Fibroblast of pulmonary artery (primary cell): ENCODE data around the gene ZNF446.

Experiments used
- DNase-seq: peaks from one replicate; pipeline ENCODE4 v3.0.0-alpha.2; 2010; ENCODE audit warnings: low read depth
- H3K4me3 ChIP-seq: replicated peaks from 2 replicates; pipeline ENCODE4 v1.5.1; 2011; ENCODE audit warnings: low read depth, mild to moderate bottlenecking, control low read depth, low read length, moderate library complexity
- TF ChIP-seq, protein P1 (sequence below): IDR thresholded peaks from 2 replicates; pipeline ENCODE4 v1.5.1; 2011; ENCODE audit warnings: mild to moderate bottlenecking, control low read depth, low read length, inconsistent platforms; ENCODE audit errors: missing control alignments

ZNF446 gene

DNA sequence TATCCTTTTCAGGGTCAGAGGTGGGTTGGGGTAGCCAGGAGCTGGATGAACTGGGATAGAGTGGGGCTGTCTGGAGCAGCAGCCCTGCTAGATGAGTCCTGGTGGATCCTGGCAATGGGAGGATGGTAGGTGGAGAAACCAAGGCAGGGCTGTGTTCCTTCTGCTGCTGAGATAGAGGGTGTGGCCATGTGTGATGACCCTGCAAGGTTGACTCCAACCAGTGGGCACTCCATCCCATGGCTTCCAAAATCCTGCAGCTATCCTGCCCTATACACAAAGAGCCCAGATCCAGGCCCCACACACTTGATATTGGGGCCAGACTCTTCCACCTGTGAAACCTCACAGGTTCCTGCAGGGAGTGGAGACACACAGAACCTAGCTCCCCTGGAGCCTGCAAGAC lies 2.4 kb upstream of the ZNF446 start:
- DNase-seq, result no peak
- no peak overlapping the region for H3K4me3 ChIP-seq
- TF ChIP-seq, protein P1, sequence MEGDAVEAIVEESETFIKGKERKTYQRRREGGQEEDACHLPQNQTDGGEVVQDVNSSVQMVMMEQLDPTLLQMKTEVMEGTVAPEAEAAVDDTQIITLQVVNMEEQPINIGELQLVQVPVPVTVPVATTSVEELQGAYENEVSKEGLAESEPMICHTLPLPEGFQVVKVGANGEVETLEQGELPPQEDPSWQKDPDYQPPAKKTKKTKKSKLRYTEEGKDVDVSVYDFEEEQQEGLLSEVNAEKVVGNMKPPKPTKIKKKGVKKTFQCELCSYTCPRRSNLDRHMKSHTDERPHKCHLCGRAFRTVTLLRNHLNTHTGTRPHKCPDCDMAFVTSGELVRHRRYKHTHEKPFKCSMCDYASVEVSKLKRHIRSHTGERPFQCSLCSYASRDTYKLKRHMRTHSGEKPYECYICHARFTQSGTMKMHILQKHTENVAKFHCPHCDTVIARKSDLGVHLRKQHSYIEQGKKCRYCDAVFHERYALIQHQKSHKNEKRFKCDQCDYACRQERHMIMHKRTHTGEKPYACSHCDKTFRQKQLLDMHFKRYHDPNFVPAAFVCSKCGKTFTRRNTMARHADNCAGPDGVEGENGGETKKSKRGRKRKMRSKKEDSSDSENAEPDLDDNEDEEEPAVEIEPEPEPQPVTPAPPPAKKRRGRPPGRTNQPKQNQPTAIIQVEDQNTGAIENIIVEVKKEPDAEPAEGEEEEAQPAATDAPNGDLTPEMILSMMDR, result no peak

DNA sequence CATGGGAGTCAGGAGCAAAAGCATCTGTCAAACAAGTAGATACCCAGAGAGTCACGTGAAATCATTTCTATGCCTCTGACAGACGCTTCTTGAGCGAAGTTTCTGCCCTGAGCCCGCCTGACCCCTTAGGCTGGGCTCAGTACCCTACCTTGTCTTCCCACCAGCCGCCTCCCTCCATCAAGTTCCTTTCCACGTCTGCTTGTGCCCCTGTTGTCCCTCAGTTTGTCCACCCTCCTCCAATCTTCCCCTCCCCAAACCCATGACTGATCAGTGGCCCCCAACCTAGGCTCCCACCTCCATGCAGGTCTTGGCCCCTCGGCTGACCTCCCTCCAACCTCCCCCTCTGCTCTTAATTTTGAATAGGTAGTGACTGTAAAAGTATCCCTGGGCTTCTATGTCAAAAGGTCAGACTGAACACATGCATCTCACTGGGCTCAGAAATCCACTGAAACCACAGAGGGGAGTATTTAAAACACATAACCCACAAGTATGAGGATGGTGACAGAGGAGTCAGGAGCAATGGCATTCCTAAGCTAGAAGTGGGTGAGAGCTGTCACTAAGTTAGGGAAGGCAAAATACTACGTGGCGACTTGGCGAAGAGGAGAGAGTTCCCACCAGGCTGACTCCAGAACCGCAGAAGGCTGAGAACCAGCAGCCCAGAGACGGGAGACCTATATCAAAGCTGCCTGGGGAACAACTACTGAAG lies 1.7 kb upstream of the ZNF446 start:
- peak; percentile 31 for DNase-seq
- TF ChIP-seq, protein P1, result no peak
- H3K4me3 ChIP-seq, result no peak overlapping the region

DNA sequence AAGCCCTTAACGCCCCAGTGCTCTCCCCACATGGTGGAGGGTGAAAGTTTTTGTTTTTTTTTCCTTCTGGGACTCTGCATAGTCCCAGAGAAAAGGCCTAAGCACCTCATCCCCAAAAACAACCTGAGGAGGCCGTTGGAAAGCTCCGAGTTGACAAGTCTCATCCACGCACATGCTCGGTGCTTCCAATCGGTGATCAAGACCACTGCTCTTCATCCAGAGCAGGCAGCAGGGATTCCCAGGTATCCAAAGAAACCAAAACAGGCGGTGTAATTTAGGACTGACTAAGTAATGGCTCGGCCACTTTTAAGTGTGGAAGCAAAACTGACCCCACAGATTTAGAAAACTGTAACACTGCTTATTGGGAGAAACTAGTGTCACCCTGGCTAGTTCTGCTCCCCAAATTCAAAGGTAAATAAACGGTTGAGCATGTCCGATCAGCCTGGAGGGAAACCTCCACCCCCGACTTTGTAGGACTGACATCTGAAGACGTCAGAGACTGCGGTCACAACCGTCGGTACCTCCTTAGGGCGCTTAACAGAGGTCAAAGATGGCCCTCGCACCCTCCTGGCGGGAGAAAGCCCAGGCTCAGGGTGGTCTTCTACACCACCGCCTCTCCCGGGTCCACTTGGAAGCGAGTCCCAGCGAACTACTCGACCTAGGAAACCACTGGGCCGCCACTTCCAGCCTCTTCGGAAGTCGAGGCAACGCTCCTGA lies 997 bp upstream of the ZNF446 start:
- no peak for DNase-seq
- TF ChIP-seq, protein P1, result no peak
- peak overlapping the region; percentile 70 for H3K4me3 ChIP-seq

DNA sequence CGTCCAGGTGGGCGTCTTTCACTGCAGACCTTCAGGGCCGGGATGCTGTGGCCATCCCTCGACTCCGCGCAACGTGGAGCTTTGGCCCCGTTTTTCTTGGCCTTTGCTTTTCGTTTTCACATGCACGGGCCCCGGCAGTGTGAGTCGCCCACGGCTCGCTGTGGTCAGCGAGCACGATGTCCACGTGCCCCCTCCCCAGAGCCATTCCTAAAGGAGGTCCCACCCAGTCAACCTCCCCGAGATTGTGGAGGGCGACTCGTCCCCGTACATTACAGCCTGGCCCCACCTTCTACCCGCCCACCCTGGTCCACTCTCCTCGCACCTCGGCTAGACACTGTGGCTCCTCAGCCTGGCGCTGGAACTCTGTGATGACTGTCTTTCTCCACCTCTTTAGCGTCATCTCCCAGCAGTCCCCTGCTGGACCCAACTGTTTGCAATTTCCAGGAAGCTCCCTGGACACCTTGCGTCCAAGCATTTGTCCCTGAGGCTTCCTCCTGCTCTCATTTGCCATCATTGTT lies 405 bp downstream of the ZNF446 start:
- DNase-seq, result peak; percentile 23
- TF ChIP-seq, protein P1, result no peak

DNA sequence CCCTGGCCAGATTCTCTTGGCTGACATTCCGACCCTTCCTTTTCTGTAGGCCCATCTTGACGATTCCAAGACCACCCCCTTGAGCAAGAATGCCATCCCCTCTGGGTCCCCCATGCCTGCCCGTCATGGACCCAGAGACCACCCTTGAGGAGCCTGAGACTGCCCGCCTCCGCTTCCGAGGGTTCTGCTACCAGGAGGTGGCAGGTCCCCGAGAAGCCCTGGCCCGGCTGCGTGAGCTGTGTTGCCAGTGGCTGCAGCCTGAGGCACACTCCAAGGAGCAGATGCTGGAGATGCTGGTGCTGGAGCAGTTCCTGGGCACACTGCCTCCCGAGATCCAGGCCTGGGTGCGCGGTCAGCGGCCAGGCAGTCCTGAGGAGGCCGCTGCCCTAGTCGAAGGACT lies 978 bp downstream of the ZNF446 start:
- H3K4me3 ChIP-seq, result peak overlapping the region; percentile 70
- DNase-seq, result no peak
- TF ChIP-seq, protein P1, result no peak

More for the DNA sequence above, 405 bp downstream of the ZNF446 start:
- peak overlapping the region; percentile 70 for H3K4me3 ChIP-seq

DNA sequence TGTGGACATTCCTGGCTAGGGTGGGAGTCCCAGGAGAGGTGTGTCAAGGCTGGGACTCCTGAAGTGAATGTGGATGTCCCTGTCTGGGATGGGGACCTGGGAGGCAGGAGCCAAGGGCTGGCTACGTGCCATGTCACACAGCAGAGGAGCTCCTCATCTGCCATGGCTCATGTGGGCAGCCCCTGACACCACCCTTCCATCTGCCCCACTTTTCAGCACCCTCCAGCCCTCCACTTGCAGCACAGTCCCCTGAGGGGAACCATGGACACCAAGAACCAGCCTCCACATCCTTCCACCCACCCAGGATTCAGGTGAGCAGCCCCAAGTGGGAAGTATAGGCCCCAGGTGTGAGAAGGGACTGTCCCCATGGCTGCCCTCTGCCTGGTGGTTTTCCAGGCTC lies 1.7 kb downstream of the ZNF446 start:
- no peak overlapping the region for H3K4me3 ChIP-seq
- TF ChIP-seq, protein P1, result no peak
- no peak for DNase-seq
